ENCODE results near the gene GTSE1. TPM values are rescaled to one million over a fixed set of nuclear protein-coding genes. Genes with fewer than 3 reads are reported as not detected.

GTSE1 gene
- total and polyA plus RNA-seq, 2 of the 13 experiments (the other 11 are each of a cell fraction or from before 2014, with no cell fraction given) = 10.7 to 13.5 TPM

DNA sequence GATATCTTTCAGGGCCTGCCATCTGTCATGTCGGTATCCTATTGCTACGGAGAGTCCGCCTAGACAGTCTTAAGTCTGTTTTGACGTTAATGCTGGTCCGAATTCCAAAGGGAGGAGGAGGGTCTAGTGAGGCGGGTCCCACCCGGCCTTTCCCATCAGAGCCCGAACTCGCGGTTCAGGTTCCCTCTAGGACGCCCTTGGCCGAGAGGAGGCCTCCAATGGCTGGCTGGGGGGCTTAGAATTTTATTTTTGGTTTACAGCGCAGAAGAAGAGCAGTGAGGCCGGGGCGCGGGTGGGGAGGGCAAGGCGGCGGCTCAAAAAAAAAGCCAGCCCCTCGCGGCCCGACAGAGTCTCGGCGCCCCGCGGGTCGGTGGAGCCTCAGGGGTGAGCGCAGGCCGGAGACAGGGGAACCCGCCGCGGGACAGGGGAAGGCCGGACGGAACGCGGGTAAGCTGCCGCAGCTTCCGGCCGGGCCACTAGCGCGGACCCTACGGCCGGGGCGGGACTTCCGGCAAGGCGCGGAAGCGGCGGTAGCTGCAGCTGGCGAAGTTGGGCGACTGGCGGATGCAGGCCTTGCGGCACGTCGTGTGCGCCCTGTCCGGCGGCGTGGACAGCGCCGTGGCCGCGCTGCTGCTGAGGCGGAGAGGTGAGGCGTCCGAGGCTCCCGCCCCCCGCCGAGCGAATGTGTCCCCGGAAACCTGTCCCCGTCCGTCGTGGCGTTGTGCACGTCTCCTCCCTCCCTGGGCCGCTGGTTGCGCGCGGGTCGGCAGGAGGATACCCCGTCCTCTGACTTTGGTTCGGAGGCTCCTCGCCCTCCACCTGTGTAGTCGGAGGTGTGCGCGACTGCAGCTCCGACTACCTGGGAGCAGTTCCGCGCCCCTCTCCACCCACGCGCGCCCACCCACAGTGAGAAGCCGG, 38.8 kb downstream of the GTSE1 start, which contains the start of gene TRMU (continued):
- TF ChIP-seq SRSF4 (IDR thresholded peaks at IDR 0.05; ENCODE audit: low read depth, low read length, poor library complexity, severe bottlenecking) (no peak), ZNF674 (CRISPR knock-in tag; IDR thresholded peaks at IDR 0.05; ENCODE audit: low read depth) (no peak), ZNF780A (CRISPR knock-in tag; IDR thresholded peaks at IDR 0.05) (no peak), MIER2 (CRISPR knock-in tag; IDR thresholded peaks at IDR 0.05) (peak; percentile 73; the same call in 1 of the 2 replicates), FOSL1 (CRISPR knock-in tag; IDR thresholded peaks at IDR 0.05; ENCODE audit: borderline replicate concordance) (no peak), ZNF652 (CRISPR knock-in tag; IDR thresholded peaks at IDR 0.05; ENCODE audit: borderline replicate concordance, low read depth) (no peak), FOXM1 (CRISPR knock-in tag; IDR thresholded peaks at IDR 0.05) (peak; percentile 39; the same call in 1 of the 2 replicates), ZNF557 (CRISPR knock-in tag; IDR thresholded peaks at IDR 0.05) (peak; percentile 80), ZNF629 (CRISPR knock-in tag; conservative IDR thresholded peaks at IDR 0.05) (peak; percentile 57), ZSCAN31 (CRISPR knock-in tag; IDR thresholded peaks at IDR 0.05; ENCODE audit: low read depth) (peak; percentile 65), ETV5 (CRISPR knock-in tag; IDR thresholded peaks at IDR 0.05; ENCODE audit: borderline replicate concordance) (peak; percentile 81), ZFP41 (CRISPR knock-in tag; IDR thresholded peaks at IDR 0.05; ENCODE audit: borderline replicate concordance) (peak; percentile 31; the same call in 1 of the 2 replicates), RAD21 (CRISPR knock-in tag; IDR thresholded peaks at IDR 0.05) (peak; percentile 65), ZNF781 (CRISPR knock-in tag; IDR thresholded peaks at IDR 0.05; ENCODE audit: borderline replicate concordance, not compliant biosample characterization) (no peak), ZZZ3 (CRISPR knock-in tag; IDR thresholded peaks at IDR 0.05; ENCODE audit: borderline replicate concordance) (peak; percentile 95; the same call in 1 of the 2 replicates), ZNF343 (CRISPR knock-in tag; IDR thresholded peaks at IDR 0.05) (peak; percentile 76; the same call in 1 of the 2 replicates)
- TF ChIP-seq, protein P1, sequence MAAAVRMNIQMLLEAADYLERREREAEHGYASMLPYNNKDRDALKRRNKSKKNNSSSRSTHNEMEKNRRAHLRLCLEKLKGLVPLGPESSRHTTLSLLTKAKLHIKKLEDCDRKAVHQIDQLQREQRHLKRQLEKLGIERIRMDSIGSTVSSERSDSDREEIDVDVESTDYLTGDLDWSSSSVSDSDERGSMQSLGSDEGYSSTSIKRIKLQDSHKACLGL (CRISPR knock-in tag; IDR thresholded peaks at IDR 0.05) = peak; percentile 91
- TF ChIP-seq, protein P2, sequence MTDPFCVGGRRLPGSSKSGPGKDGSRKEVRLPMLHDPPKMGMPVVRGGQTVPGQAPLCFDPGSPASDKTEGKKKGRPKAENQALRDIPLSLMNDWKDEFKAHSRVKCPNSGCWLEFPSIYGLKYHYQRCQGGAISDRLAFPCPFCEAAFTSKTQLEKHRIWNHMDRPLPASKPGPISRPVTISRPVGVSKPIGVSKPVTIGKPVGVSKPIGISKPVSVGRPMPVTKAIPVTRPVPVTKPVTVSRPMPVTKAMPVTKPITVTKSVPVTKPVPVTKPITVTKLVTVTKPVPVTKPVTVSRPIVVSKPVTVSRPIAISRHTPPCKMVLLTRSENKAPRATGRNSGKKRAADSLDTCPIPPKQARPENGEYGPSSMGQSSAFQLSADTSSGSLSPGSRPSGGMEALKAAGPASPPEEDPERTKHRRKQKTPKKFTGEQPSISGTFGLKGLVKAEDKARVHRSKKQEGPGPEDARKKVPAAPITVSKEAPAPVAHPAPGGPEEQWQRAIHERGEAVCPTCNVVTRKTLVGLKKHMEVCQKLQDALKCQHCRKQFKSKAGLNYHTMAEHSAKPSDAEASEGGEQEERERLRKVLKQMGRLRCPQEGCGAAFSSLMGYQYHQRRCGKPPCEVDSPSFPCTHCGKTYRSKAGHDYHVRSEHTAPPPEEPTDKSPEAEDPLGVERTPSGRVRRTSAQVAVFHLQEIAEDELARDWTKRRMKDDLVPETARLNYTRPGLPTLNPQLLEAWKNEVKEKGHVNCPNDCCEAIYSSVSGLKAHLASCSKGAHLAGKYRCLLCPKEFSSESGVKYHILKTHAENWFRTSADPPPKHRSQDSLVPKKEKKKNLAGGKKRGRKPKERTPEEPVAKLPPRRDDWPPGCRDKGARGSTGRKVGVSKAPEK (CRISPR knock-in tag; IDR thresholded peaks at IDR 0.05; ENCODE audit: borderline replicate concordance) = peak; percentile 92; the same call in 1 of the 2 replicates
- TF ChIP-seq, protein P3, sequence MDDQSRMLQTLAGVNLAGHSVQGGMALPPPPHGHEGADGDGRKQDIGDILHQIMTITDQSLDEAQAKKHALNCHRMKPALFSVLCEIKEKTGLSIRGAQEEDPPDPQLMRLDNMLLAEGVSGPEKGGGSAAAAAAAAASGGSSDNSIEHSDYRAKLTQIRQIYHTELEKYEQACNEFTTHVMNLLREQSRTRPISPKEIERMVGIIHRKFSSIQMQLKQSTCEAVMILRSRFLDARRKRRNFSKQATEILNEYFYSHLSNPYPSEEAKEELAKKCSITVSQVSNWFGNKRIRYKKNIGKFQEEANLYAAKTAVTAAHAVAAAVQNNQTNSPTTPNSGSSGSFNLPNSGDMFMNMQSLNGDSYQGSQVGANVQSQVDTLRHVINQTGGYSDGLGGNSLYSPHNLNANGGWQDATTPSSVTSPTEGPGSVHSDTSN (CRISPR knock-in tag; IDR thresholded peaks at IDR 0.05; ENCODE audit: borderline replicate concordance) = peak; percentile 82; the same call in 1 of the 2 replicates
- TF ChIP-seq, protein P4, sequence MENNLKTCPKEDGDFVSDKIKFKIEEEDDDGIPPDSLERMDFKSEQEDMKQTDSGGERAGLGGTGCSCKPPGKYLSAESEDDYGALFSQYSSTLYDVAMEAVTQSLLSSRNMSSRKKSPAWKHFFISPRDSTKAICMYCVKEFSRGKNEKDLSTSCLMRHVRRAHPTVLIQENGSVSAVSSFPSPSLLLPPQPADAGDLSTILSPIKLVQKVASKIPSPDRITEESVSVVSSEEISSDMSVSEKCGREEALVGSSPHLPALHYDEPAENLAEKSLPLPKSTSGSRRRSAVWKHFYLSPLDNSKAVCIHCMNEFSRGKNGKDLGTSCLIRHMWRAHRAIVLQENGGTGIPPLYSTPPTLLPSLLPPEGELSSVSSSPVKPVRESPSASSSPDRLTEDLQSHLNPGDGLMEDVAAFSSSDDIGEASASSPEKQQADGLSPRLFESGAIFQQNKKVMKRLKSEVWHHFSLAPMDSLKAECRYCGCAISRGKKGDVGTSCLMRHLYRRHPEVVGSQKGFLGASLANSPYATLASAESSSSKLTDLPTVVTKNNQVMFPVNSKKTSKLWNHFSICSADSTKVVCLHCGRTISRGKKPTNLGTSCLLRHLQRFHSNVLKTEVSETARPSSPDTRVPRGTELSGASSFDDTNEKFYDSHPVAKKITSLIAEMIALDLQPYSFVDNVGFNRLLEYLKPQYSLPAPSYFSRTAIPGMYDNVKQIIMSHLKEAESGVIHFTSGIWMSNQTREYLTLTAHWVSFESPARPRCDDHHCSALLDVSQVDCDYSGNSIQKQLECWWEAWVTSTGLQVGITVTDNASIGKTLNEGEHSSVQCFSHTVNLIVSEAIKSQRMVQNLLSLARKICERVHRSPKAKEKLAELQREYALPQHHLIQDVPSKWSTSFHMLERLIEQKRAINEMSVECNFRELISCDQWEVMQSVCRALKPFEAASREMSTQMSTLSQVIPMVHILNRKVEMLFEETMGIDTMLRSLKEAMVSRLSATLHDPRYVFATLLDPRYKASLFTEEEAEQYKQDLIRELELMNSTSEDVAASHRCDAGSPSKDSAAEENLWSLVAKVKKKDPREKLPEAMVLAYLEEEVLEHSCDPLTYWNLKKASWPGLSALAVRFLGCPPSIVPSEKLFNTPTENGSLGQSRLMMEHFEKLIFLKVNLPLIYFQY (CRISPR knock-in tag; IDR thresholded peaks at IDR 0.05; ENCODE audit: borderline replicate concordance) = peak; percentile 89

All from HepG2 (cell line).